ENCODE data around the gene IL17RE. TPM values are rescaled to one million over a fixed set of nuclear protein-coding genes. Genes with fewer than 3 reads are reported as not detected.

The IL17RE gene
- total and polyA plus RNA-seq, 2 donors (not counting 3 experiments of a cell fraction or from before 2014, with no cell fraction given): 1.2 to 1.3 TPM

DNA sequence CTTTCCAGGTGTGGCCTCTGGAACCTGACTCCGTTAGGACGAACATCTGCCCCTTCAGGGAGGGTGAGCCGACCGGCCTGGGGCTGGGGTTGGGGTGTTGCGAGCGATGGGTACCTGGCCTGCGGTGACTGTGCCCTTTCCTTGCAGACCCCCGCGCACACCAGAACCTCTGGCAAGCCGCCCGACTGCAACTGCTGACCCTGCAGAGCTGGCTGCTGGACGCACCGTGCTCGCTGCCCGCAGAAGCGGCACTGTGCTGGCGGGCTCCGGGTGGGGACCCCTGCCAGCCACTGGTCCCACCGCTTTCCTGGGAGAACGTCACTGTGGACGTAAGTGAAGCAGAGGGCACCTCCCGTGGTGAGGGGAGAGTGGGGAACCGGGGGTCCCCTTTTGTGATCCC lies 25.5 kb downstream of the IL17RE start:
- TF ChIP-seq POLR2A (IDR thresholded peaks at IDR 0.05; ENCODE audit: low read depth, low read length): no peak
- no peak for TF ChIP-seq EZH2 (IDR thresholded peaks at IDR 0.05; ENCODE audit: borderline replicate concordance, low read depth, low read length, severe bottlenecking)
- TF ChIP-seq, protein P1, sequence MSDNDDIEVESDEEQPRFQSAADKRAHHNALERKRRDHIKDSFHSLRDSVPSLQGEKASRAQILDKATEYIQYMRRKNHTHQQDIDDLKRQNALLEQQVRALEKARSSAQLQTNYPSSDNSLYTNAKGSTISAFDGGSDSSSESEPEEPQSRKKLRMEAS (IDR thresholded peaks at IDR 0.05; ENCODE audit: insufficient read depth, insufficient read length): no peak
- TF ChIP-seq FOS (IDR thresholded peaks at IDR 0.05; ENCODE audit: borderline replicate concordance, insufficient read depth, low read length): no peak
- no peak for TF ChIP-seq POLR2AphosphoS5 (IDR thresholded peaks at IDR 0.05; ENCODE audit: insufficient read depth, low read depth, low read length)
- TF ChIP-seq MYC (IDR thresholded peaks at IDR 0.05; ENCODE audit: low read depth, low read length): no peak
- intact Hi-C loops (cut with micrococcal nuclease): no loop called here
- no peak overlapping the region for H3K27ac ChIP-seq (ENCODE audit: insufficient read depth, low read depth, low read length)
- H3K9ac ChIP-seq (replicated peaks; ENCODE audit: extremely low read depth, insufficient read depth, low read length): no peak overlapping the region
- no peaks in the 10 kb centered on the region for H3K9me1 ChIP-seq (replicated peaks; ENCODE audit: control insufficient read depth, extremely low read depth, insufficient read depth, low read length)
- no peak overlapping the region for H3K4me3 ChIP-seq (replicated peaks in 1 of 3; ENCODE audit: insufficient read depth in 1 of 3, low read depth in 1 of 3, low read length in 3 of 3)
- H3K4me1 ChIP-seq (ENCODE audit: control insufficient read depth, extremely low read depth, insufficient read depth, low read length): peaks cover 7% of the 10 kb centered on the region
- H3K9me3 ChIP-seq (replicated peaks; ENCODE audit: control insufficient read depth, insufficient read depth, low read length): no peaks in the 10 kb centered on the region
- BruUV-seq (replicated peaks): no TSS peak
- no peaks in the 10 kb centered on the region for H3K27me3 ChIP-seq (ENCODE audit: control insufficient read depth in 2 of 2, insufficient read depth in 2 of 2, low read length in 2 of 2)
- no peak for DNase-seq (ENCODE audit: low read depth, low spot score)
- no peaks in the 10 kb centered on the region for H4K20me1 ChIP-seq (replicated peaks; ENCODE audit: control insufficient read depth, extremely low read depth, insufficient read depth, low read length)
- POLR2A ChIA-PET: no interaction called here
- no peak overlapping the region for H2AFZ ChIP-seq (ENCODE audit: low read depth, low read length)
- FAIRE-seq: no peak
- CTCF ChIA-PET: no interaction called here
- H3K36me3 ChIP-seq (ENCODE audit: control insufficient read depth in 2 of 2, extremely low read depth in 1 of 2, insufficient read depth in 2 of 2, low read length in 2 of 2): peaks cover 0 to 4% of the 10 kb centered on the region in 2 experiments
- dilution Hi-C loops (cut with MboI; ENCODE audit: extremely low pct_ligation_motif_present, low sequenced_read_pairs): no loop called here
- no peak overlapping the region for H3K4me2 ChIP-seq (ENCODE audit: insufficient read depth, low read length)
- no peaks in the 10 kb centered on the region for H3K79me2 ChIP-seq (ENCODE audit: control insufficient read depth, insufficient read depth, low read length)

DNA sequence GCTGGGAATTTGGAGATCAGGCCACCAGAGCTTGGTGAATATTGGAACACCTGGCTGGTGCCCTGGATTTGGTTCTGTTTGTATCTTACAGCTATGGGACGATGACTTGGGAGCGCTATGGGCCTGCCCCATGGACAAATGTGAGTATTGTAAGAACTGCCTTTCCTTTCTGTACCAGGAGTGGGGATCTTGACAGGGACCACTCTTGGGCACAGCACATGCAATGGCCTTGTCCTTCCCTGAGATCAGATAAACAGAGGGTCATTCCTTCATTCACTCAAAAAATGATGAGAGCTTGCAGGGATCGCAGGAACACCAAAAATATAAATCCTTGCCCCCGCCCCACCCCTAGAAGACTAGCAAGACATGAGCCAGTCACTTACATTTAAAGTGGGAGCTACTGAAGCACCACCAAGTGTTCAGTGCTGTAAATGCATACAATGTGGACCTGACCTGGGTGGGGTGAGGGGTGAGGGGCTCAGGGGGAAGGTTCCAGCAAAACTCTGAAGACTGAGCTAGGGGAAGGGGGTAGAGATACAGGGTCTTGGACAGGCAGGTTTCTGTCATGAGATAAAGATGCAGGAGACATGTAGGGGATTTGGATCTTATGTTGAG lies 28.3 kb downstream of the IL17RE start:
- Histone ChIP-seq H2AFZ (ENCODE audit: low read depth, low read length) (no peak overlapping the region), H4K20me1 (replicated peaks; ENCODE audit: control insufficient read depth, extremely low read depth, insufficient read depth, low read length) (no peaks in the 10 kb centered on the region), H3K79me2 (ENCODE audit: control insufficient read depth, insufficient read depth, low read length) (no peaks in the 10 kb centered on the region), H3K4me2 (ENCODE audit: insufficient read depth, low read length) (no peak overlapping the region), H3K4me3 (replicated peaks in 1 of 3; ENCODE audit: insufficient read depth in 1 of 3, low read depth in 1 of 3, low read length in 3 of 3) (no peak overlapping the region), H3K27ac (ENCODE audit: insufficient read depth, low read depth, low read length) (no peak overlapping the region), H3K4me1 (ENCODE audit: control insufficient read depth, extremely low read depth, insufficient read depth, low read length) (peaks cover 16% of the 10 kb centered on the region), H3K9me3 (replicated peaks; ENCODE audit: control insufficient read depth, insufficient read depth, low read length) (no peaks in the 10 kb centered on the region), H3K9ac (replicated peaks; ENCODE audit: extremely low read depth, insufficient read depth, low read length) (no peak overlapping the region), H3K36me3 (ENCODE audit: control insufficient read depth in 2 of 2, extremely low read depth in 1 of 2, insufficient read depth in 2 of 2, low read length in 2 of 2) (peaks cover 0 to 4% of the 10 kb centered on the region in 2 experiments), H3K9me1 (replicated peaks; ENCODE audit: control insufficient read depth, extremely low read depth, insufficient read depth, low read length) (no peaks in the 10 kb centered on the region), H3K27me3 (ENCODE audit: control insufficient read depth in 2 of 2, insufficient read depth in 2 of 2, low read length in 2 of 2) (no peaks in the 10 kb centered on the region)
- ChIA-PET POLR2A (no interaction called here), CTCF (interaction anchor here (0.6 to 4.0 kb wide), 17 partner anchors 10 to 808 kb away, joined by 3 to 105 read pairs (median 4); partner anchors contain the start of genes IL17RC, IL17RE, JAGN1 and RPUSD3)
- intact Hi-C loops (cut with micrococcal nuclease) (loop anchor here (5.0 to 10.0 kb wide), 4 partner anchors 39 to 804 kb away; partner anchors contain the start of gene JAGN1), dilution Hi-C loops (cut with MboI; ENCODE audit: extremely low pct_ligation_motif_present, low sequenced_read_pairs) (no loop called here)
- no peak for FAIRE-seq
- DNase-seq (ENCODE audit: low read depth, low spot score): no peak
- no TSS peak for BruUV-seq (replicated peaks)
- TF ChIP-seq MYC (IDR thresholded peaks at IDR 0.05; ENCODE audit: low read depth, low read length) (no peak), POLR2AphosphoS5 (IDR thresholded peaks at IDR 0.05; ENCODE audit: insufficient read depth, low read depth, low read length) (no peak), FOS (IDR thresholded peaks at IDR 0.05; ENCODE audit: borderline replicate concordance, insufficient read depth, low read length) (no peak), EZH2 (IDR thresholded peaks at IDR 0.05; ENCODE audit: borderline replicate concordance, low read depth, low read length, severe bottlenecking) (no peak), JUN (IDR thresholded peaks at IDR 0.05; ENCODE audit: borderline replicate concordance, insufficient read depth, insufficient read length, low read depth) (no peak), GATA2 (IDR thresholded peaks at IDR 0.05; ENCODE audit: insufficient read depth, insufficient read length, low read depth, low read length) (no peak), POLR2A (IDR thresholded peaks at IDR 0.05; ENCODE audit: low read depth, low read length) (no peak)
- TF ChIP-seq, protein P2, sequence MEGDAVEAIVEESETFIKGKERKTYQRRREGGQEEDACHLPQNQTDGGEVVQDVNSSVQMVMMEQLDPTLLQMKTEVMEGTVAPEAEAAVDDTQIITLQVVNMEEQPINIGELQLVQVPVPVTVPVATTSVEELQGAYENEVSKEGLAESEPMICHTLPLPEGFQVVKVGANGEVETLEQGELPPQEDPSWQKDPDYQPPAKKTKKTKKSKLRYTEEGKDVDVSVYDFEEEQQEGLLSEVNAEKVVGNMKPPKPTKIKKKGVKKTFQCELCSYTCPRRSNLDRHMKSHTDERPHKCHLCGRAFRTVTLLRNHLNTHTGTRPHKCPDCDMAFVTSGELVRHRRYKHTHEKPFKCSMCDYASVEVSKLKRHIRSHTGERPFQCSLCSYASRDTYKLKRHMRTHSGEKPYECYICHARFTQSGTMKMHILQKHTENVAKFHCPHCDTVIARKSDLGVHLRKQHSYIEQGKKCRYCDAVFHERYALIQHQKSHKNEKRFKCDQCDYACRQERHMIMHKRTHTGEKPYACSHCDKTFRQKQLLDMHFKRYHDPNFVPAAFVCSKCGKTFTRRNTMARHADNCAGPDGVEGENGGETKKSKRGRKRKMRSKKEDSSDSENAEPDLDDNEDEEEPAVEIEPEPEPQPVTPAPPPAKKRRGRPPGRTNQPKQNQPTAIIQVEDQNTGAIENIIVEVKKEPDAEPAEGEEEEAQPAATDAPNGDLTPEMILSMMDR (IDR thresholded peaks at IDR 0.05; ENCODE audit: extremely low read depth in 1 of 2, insufficient read depth in 1 of 2, low read depth in 1 of 2, low read length in 2 of 2): no peak
- TF ChIP-seq, protein P1 (IDR thresholded peaks at IDR 0.05; ENCODE audit: insufficient read depth, insufficient read length): no peak
